ENCODE measurements around the gene PAGE2. TPM values are rescaled to one million over a fixed set of nuclear protein-coding genes. Genes with fewer than 3 reads are reported as not detected.
"Not testable (repeated sequence)": the region's sequence is repeated elsewhere in the genome, so short reads cannot be mapped to it uniquely, and the experiment has no call there.

Gene PAGE2
- total and polyA plus RNA-seq, 8 donors = 0.31 to 0.50 TPM; not detected in 6

DNA sequence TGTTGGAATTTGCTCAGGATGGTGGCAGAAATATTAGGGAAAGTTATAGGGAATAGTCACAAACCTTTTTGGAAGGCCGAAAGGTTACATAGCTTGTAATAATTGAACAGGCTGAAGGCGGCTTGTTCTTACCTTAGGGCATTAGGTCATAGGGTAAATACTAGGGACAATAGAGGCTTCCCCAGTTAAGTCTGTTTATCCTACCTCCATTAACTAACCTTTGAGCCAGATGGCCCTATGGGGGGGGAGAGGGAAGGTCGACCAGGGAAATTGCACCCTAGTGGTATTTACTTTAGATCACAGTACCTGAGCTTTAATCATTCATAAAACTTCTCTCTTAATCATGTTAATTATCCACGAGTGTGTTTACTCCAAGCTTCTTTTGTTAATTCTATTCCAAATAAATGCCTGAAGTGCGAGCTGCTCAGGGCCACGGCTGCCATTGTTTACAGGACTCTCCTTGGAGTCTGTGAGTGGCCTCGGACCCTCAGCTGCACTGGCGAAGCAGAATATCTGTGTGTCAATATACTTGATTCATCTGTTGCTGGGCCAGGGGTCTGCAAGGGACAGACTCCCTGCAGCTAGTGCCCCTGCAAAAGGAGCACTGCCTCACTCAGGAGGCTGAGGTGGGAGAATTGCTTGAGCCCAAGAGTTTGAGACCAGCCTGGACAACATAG is 22.9 kb downstream of the PAGE2 start:
- H3K27ac ChIP-seq = no peak overlapping the region
- no peaks in the 10 kb centered on the region for H3K36me3 ChIP-seq
- intact Hi-C loops (cut with DNase I) = no loop called here
- DNase-seq (no peak), ATAC-seq (no peak)
- TF ChIP-seq, protein P1, sequence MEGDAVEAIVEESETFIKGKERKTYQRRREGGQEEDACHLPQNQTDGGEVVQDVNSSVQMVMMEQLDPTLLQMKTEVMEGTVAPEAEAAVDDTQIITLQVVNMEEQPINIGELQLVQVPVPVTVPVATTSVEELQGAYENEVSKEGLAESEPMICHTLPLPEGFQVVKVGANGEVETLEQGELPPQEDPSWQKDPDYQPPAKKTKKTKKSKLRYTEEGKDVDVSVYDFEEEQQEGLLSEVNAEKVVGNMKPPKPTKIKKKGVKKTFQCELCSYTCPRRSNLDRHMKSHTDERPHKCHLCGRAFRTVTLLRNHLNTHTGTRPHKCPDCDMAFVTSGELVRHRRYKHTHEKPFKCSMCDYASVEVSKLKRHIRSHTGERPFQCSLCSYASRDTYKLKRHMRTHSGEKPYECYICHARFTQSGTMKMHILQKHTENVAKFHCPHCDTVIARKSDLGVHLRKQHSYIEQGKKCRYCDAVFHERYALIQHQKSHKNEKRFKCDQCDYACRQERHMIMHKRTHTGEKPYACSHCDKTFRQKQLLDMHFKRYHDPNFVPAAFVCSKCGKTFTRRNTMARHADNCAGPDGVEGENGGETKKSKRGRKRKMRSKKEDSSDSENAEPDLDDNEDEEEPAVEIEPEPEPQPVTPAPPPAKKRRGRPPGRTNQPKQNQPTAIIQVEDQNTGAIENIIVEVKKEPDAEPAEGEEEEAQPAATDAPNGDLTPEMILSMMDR (IDR thresholded peaks at IDR 0.05) = no peak
- H3K4me1 ChIP-seq = no peaks in the 10 kb centered on the region
- H3K9me3 ChIP-seq = no peaks in the 10 kb centered on the region
- no peak overlapping the region for H3K4me3 ChIP-seq
- H3K27me3 ChIP-seq = no peaks in the 10 kb centered on the region

DNA sequence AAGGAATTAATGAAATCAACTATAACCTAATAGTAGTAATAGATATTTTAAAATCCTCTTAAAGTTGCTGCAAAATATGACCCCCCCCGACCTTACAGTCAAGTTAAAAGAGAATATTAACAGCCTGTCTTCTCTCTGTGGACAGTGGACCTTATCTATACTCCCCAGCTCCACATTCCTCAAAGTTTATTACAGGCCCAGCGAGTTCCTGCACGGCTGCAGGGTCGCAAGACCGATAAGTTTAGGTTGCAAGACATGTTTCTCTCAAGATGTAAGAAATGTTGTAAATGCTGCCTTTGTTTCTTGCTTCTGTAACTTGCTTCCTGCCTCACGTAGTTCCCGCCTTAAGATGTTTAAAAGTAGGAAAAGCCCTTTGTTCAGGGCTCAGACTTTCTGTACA is 27.8 kb downstream of the PAGE2 start:
- H3K4me1 ChIP-seq; H3K36me3 ChIP-seq; ATAC-seq; H3K27ac ChIP-seq; intact Hi-C loops (cut with DNase I); DNase-seq; H3K27me3 ChIP-seq; H3K4me3 ChIP-seq; H3K9me3 ChIP-seq: not testable (repeated sequence)

GRCh38 chrX:55118574-55118973 is 29.8 kb downstream of the PAGE2 start:
- H3K27ac ChIP-seq = no peak overlapping the region
- H3K9me3 ChIP-seq = no peaks in the 10 kb centered on the region
- TF ChIP-seq, protein P1 (IDR thresholded peaks at IDR 0.05) = no peak
- DNase-seq (no peak), ATAC-seq (no peak)
- H3K4me3 ChIP-seq = no peak overlapping the region
- H3K27me3 ChIP-seq = no peaks in the 10 kb centered on the region
- no peaks in the 10 kb centered on the region for H3K36me3 ChIP-seq
- intact Hi-C loops (cut with DNase I) = no loop called here
- H3K4me1 ChIP-seq = no peaks in the 10 kb centered on the region

DNA sequence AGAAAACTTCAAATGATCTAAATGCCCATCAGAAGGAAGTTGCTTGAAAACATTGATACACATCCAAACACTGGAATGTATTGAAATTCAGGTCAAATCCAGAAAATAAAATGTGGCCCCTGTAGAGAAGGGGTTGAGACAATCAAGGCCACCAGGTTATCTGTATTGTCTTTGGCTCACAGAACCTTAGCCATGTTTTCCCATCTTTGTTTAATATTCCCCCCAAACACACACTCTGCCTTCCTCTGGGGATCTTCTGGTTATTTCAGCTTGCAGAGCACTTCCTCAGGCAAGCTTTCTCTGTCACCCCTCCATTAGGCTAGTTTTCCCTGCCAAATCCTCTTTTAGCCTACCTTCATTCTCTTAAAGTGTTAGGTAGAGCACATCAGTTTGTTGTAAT is 30.5 kb downstream of the PAGE2 start:
- no peak overlapping the region for H3K27ac ChIP-seq
- H3K4me1 ChIP-seq = no peaks in the 10 kb centered on the region
- intact Hi-C loops (cut with DNase I) = no loop called here

GRCh38 chrX:55119712-55120111 is 30.9 kb downstream of the PAGE2 start:
- no peaks in the 10 kb centered on the region for H3K9me3 ChIP-seq
- TF ChIP-seq, protein P1 (IDR thresholded peaks at IDR 0.05) = no peak
- H3K4me1 ChIP-seq = no peaks in the 10 kb centered on the region
- H3K27ac ChIP-seq = no peak overlapping the region
- ATAC-seq (no peak), DNase-seq (no peak)
- H3K27me3 ChIP-seq = no peaks in the 10 kb centered on the region
- intact Hi-C loops (cut with DNase I) = no loop called here
- H3K4me3 ChIP-seq = no peak overlapping the region
- no peaks in the 10 kb centered on the region for H3K36me3 ChIP-seq

More for the DNA sequence above, 30.5 kb downstream of the PAGE2 start:
- DNase-seq (no peak), ATAC-seq (no peak)
- Histone ChIP-seq H3K9me3 (no peaks in the 10 kb centered on the region), H3K36me3 (no peaks in the 10 kb centered on the region), H3K4me3 (no peak overlapping the region), H3K27me3 (no peaks in the 10 kb centered on the region)
- TF ChIP-seq, protein P1 (IDR thresholded peaks at IDR 0.05) = no peak
